GM19239 (cell line): Measurements from ENCODE around the gene GBGT1.

Experiments
- DNase-seq: peaks from one replicate; pipeline ENCODE4 v3.0.0; 2011; ENCODE audit warnings: low spot score; ENCODE audit not compliant: insufficient read length
- FAIRE-seq: peaks from 2 replicates; lab custom pipeline; 2011; peaks lifted over from hg19 to GRCh38; lab: Jason Lieb, UNC

The GBGT1 gene

DNA sequence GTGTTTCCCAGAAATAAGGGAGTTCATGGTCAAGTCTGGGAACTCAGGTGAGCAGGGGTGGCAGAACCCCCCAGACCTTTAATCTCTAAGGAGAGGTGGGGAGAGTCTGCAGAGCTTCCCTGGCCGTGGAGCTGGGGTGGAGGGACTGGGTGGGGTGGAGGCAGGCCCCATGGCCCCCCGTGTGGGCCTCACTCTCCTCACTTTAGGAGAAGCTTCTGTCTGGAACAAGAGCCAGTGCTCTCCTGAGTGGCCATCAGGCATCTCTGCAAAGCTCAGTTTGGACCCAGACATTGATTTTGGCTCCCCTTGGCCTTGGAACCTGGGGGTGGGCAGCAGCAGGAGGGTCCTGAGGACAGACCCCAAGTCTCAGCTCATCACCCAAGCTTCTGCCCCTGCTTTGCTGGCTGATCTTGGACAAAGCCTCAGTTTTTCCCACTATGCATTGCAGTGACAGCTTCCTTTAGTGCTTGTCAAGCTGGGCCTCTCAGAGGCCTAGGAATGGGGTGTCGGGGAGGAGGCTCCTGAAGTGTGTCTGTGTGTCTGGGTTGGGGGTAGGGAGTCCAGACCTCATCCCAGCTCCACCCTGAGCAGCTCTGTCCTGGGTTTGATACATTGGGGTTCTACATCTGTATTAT lies 3.5 kb upstream of the GBGT1 start:
- no peak for FAIRE-seq
- DNase-seq = no peak

DNA sequence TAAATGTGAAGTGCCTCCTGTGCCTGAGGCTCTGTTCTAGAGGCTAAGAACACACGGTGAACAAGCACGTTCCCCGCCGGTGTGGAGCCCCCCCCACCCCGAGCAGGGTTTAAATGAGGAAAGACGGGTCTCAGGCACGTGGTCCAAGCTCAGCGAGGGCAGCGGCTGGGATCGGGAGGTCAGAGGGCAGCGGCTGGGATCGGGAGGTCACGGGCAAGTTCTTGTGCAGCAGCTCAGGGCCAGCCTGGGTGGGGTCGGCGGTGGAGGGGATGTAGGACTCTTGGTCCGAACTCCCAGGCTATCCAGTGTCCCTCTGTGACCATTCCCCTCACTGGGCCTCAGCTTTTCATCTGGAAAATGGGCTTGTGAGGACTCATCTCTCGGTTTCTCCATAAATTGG lies 2.7 kb upstream of the GBGT1 start:
- no peak for FAIRE-seq

GRCh38 chr9:133165452-133165730 lies 1.7 kb upstream of the GBGT1 start:
- DNase-seq (no peak), FAIRE-seq (no peak)

More for the DNA sequence above, 2.7 kb upstream of the GBGT1 start:
- DNase-seq = no peak

- DNase-seq (no peak), FAIRE-seq (no peak)
These were observed 477 bp upstream of the GBGT1 start for GRCh38 chr9:133164191-133164590.

GRCh38 chr9:133162861-133163503 lies 732 bp downstream of the GBGT1 start:
- FAIRE-seq = no peak
- DNase-seq = no peak

DNA sequence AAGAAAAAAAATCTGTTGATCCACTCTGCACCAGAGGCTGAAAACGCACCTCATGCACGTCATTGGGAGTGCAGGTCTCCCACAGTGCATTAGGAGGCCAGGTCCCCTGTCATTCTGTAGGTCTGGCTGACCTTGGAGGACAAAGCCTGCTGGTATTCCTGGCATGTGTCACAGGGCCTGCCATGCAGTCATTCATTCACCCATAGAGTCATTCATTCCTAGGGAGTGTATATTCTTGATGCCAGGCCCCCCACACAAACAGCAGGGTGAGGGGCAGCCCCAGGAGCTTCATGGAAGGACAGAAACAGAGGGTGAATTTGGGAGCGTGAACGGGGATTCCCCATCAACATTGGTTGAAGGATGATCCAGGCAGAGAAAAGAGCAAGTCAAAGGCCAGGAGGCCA lies 2.2 kb downstream of the GBGT1 start:
- FAIRE-seq (no peak), DNase-seq (no peak)

- FAIRE-seq (peak; percentile 98), DNase-seq (peak; percentile 76)
These were observed 2.8 kb downstream of the GBGT1 start for GRCh38 chr9:133160742-133161546.

GRCh38 chr9:133158695-133159094 lies 5.0 kb downstream of the GBGT1 start:
- DNase-seq = no peak
- no peak for FAIRE-seq

DNA sequence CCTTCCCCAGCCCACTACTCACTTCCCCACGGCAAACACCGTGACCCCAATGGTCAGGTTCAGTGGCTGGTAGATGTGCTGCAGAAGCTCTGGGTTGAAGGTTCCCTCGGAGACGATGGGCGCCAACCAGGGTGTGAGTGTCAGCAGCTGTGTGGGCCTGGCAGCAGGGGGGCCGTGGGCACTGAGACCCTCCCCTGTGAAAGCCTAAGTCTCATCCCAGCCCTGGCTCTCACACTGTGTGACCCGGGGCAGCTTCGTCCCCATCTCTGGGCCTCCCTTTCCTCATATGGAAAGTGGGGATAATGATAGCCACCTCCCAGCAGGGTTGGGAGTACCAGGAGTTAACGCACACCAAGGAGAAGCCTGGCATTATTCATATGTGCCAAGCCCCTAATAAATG lies 8.6 kb downstream of the GBGT1 start:
- DNase-seq (no peak), FAIRE-seq (no peak)

- FAIRE-seq = no peak
- no peak for DNase-seq
These were observed 9.4 kb downstream of the GBGT1 start for GRCh38 chr9:133154097-133154989.

DNA sequence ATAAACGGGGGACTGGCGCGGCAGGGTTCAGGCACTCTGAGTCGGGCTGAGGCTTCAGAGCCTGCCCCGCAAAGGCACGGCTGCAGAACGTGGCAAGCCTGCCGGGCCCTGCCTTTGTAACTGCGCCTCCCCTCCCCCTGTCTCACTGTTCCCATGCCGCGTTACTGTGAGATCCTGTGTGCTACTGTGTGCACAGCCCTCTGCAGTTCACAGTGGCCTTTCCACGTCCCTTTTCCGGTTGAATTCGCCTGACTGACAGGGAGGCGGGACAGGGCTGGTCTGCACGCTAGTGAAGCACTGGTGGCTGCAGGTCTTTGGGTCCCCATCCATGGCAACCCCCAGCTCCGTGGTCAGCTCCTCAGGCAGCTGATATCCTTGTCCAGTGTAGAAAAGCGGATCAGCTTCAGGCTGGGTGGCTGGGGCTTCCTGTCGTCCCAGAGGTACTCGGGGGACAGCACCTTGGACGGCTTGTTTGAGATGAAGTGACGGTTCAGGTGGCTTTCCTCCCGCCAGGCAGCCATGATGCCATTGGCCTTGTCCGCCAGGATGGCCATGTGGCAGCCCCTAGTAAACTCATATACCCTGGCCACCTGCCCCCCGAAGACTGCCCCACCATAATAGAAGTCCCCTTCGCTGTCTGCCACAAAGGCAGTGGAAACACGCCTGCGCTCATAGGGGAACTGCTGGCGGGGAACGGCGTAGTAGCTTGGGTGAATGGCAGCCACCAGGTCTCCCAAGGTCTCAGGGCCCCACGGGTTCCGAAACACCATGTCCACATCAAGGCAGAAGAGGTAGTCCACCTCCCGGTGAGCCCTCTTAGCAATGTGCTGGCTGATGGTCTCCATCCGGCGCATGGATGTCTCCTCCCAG lies 10.3 kb downstream of the GBGT1 start:
- DNase-seq (no peak), FAIRE-seq (no peak)

DNA sequence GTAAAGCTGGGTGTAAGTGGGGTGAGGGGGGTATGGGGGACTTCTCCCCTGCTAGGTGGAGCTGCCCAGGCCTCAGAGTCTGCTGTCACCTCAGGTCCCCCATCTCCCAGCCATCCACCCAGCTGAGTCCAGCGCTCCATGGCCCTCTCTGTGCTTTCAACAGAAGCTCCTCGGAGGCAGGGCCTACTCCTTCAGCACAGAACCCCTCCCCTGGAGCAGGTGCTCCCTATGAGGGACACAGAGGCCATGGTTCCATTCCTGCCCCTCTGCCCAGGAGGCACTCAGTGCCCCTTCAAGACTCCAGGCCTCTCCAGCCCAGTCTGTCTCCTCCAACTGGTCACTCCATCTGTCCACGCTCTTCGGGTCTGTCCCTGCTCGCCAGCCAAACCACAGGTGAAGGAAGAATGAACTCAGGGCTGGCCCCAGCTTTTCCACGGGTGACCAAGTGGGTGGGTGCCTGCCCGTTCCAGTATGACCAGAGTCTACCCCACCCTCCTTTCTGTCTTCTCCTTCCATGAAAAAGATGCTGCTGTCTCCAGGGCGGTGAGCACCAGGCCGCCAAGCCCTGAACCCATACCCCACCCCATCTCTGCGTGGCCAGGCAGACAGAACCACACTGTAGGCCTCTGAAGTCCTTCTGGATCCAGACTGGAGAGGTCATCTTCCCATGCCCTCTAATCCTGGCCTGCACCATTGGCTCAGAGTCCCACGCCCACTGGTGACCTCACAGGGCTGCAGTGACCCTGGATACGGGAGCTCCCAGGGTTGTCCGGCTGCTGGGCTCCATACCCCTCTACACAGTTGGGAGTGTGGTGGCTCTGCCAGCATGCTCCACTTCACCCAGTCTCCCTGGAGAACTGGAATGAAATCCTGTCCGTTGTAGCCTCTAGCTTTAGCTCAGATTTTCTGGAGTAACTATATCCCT lies 11.9 kb downstream of the GBGT1 start:
- FAIRE-seq (no peak), DNase-seq (no peak)

- no peak for FAIRE-seq
- DNase-seq = no peak
These were observed 12.7 kb downstream of the GBGT1 start for GRCh38 chr9:133151041-133151440.

- FAIRE-seq = peak; percentile 94
- DNase-seq = peak; percentile 96
These were observed 14.3 kb downstream of the GBGT1 start for GRCh38 chr9:133149130-133150015.

DNA sequence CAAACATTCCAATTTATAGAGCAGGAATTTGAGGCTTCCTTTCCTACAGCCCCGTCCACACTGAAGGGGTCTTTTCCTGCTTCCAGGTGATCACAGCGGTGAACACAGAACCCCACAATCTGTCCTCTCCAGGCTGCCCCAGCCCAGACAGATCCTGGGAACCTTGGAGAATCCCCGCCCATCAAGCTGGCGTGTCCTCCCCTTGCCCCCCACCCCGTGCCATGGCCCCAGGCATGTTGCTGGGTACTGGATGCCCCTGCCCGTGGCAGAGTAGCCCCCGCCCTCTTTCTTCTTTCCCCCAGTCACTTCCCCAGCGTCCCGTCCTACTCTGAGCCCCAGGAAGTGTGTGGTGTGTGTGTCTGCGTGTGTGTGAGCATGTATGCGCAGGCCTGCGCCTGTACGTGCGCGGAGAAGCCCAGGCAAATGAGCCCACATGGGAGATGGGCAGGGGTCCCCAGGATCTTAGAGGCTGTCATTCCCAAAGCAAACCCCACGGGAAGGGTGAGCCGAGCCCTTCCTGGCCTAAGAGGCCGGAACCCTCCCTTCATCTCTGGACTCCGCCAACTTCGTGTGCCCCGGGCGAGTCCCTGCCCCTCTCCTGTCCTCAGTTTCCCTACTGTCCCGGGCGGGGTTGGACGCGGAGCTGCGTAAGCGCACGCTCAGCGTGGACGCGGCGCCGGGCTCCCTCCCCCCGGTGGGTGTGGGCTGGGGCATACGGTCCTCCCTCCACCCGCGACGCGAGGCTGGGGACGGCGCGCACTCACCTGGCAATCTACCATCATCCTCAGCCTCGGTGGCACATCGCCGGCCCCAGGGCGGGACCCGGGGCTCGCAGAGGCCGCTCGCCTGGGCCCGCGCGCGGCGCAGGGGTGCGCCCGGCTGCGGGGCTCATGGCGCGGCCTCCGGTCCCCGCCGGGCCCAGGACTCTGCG lies 15.2 kb downstream of the GBGT1 start:
- FAIRE-seq = peak; percentile 49
- DNase-seq = no peak

DNA sequence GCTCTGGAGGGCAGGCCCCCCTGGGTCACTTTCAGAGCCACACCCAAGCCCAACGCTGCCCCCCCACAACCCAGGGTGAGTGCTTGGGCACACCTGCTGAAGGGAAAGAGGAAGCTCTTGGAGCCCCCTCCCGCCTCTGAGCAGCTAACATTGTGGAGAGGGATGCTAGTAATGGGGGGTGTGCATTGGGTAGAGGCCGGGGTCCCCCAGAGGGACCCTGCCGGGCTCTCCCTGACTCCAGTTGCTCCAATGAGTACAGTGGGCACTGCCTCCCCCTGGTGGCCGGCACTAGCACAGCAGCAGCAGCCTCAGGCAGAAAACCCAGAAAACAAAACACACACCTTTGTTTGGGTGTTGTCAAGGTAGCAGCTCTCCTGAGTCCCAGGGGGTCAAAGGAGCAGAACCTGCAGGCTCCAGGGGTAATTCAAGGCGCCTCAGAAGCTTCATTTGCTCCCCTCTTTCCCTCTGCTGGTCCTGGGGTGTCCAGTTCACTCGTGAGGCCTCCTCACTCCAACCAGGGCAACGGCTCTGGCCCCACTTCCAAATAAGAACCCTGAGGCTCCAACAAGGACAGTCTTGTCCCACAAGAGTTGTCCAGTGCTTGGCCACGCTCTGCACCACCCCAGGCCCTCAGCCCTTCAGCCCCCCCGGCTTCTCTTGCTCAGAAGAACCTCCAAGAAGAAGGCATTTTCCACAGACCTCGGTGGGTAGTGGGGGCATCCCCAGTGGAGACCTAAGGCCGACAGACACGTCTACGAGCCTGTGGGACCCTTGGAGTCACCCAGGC lies 16.1 kb downstream of the GBGT1 start:
- DNase-seq = peak; percentile 78

More for the DNA sequence above, 16.1 kb downstream of the GBGT1 start:
- peak; percentile 83 for FAIRE-seq
